ENCODE results near the gene SEPTIN2. TPM values are rescaled to one million over a fixed set of nuclear protein-coding genes. Genes with fewer than 3 reads are reported as not detected.

SEPTIN2 gene
- total and polyA plus RNA-seq, 3 experiments from 2014 or later, result 187 to 319 (median 301) TPM

DNA sequence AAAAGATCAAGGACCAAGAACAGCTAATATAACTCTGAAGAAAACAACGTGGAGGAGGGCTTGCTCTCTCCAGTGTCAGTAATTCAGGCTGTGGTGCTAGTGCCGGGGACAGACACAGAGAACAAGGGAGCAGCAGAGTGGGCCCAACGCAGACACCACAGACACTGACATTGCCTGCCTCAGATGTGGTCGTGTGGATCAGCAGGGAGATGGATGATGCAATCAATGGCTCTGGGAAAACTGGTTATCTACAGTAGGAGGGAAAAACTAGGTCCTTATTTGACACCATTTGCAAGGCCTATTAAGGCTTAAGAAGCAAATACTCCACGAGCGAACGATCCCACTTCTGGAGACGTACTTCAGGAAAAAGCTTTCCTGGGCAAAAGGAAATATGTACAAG, 36.3 kb upstream of the SEPTIN2 start:
- H3K9me3 ChIP-seq (ENCODE audit: low read length), result no peaks in the 10 kb centered on the region
- no peaks in the 10 kb centered on the region for H3K27me3 ChIP-seq (ENCODE audit: insufficient read depth, low read length, poor library complexity, severe bottlenecking)
- Mint-ChIP-seq H3K36me3 (peaks cover 0 to 6% (median 4%) of the 10 kb centered on the region in 3 donors), H3K4me3 (no peak overlapping the region), H3K9me3 (peaks cover 0 to 3% (median 0%) of the 10 kb centered on the region in 5 donors), H3K27me3 (no peaks in the 10 kb centered on the region), H3K4me1 (peaks cover 14 to 38% (median 33%) of the 10 kb centered on the region in 3 donors), H3K27ac (peak overlapping the region in 3 of 8 donors; percentile 35 to 59 (median 56))
- ChIA-PET CTCF (no interaction called here), POLR2A (no interaction called here)
- H3K27ac ChIP-seq (ENCODE audit: low read depth, low read length), result no peak overlapping the region
- no peak for DNase-seq
- H3K4me1 ChIP-seq (ENCODE audit: insufficient read depth, low read length), result peaks cover 13% of the 10 kb centered on the region
- no peaks in the 10 kb centered on the region for H3K36me3 ChIP-seq (ENCODE audit: insufficient read depth, low read length)
- no peak overlapping the region for H3K4me3 ChIP-seq (ENCODE audit: low read length)

DNA sequence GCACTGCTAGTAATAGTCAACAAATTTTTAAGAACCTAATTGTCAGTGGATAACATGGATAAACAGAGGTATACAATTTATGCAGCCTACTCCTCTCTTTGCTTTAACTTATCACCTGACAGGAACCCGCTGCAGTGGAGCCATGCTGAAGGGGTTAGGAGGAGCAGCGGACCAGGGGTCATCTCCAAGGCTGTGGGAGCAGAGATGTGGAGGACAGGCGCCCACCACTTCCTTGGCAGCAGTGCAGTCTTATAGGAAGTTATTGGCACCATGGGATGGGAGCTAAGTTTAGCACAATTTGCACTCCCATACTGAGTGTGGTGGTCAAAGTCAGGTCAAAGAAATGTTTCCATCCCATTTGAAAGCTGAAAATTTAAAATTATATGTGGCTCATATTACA, 35.9 kb upstream of the SEPTIN2 start:
- no peak overlapping the region for H3K4me3 ChIP-seq (ENCODE audit: low read length)
- H3K27ac ChIP-seq (ENCODE audit: low read depth, low read length), result no peak overlapping the region
- H3K27me3 ChIP-seq (ENCODE audit: insufficient read depth, low read length, poor library complexity, severe bottlenecking), result no peaks in the 10 kb centered on the region
- peaks cover 0 to 7% (median 4%) of the 10 kb centered on the region in 3 donors for H3K36me3 Mint-ChIP-seq
- H3K4me1 Mint-ChIP-seq, result peaks cover 15 to 40% (median 33%) of the 10 kb centered on the region in 3 donors
- H3K4me1 ChIP-seq (ENCODE audit: insufficient read depth, low read length), result peaks cover 14% of the 10 kb centered on the region
- peaks cover 0 to 3% (median 0%) of the 10 kb centered on the region in 5 donors for H3K9me3 Mint-ChIP-seq
- peak overlapping the region in 3 of 8 donors; percentile 2 to 35 (median 12) for H3K27ac Mint-ChIP-seq
- POLR2A ChIA-PET, result no interaction called here
- no peak for DNase-seq
- no peaks in the 10 kb centered on the region for H3K27me3 Mint-ChIP-seq
- H3K4me3 Mint-ChIP-seq, result no peak overlapping the region
- no peaks in the 10 kb centered on the region for H3K36me3 ChIP-seq (ENCODE audit: insufficient read depth, low read length)
- CTCF ChIA-PET, result no interaction called here
- H3K9me3 ChIP-seq (ENCODE audit: low read length), result no peaks in the 10 kb centered on the region

DNA sequence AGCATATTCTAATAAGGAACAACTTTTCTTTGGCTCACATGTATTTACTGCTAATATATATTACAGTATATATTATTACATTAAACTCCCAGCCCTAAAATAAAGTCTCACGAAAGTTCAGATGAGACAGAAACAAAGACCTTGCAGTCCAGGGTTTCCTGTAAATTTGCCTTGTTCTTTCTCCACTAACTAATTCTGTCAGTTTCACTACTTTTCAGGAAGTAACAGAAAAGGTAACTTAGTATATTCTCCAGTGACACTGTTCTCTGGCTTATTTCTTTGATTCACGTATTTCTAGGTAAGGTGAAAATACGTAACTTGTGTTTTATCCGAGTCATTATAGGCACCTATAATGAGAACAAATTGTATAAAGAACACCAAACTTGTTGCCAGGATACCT, 35.4 kb upstream of the SEPTIN2 start:
- no peak for DNase-seq
- Mint-ChIP-seq H3K9me3 (peaks cover 0 to 3% (median 0%) of the 10 kb centered on the region in 5 donors), H3K36me3 (peaks cover 0 to 8% (median 3%) of the 10 kb centered on the region in 3 donors), H3K27ac (peak overlapping the region in 1 of 8 donors; percentile 29), H3K27me3 (no peaks in the 10 kb centered on the region), H3K4me1 (peaks cover 15 to 41% (median 31%) of the 10 kb centered on the region in 3 donors), H3K4me3 (no peak overlapping the region)
- H3K36me3 ChIP-seq (ENCODE audit: insufficient read depth, low read length), result no peaks in the 10 kb centered on the region
- no peaks in the 10 kb centered on the region for H3K9me3 ChIP-seq (ENCODE audit: low read length)
- no peak overlapping the region for H3K27ac ChIP-seq (ENCODE audit: low read depth, low read length)
- no peaks in the 10 kb centered on the region for H3K27me3 ChIP-seq (ENCODE audit: insufficient read depth, low read length, poor library complexity, severe bottlenecking)
- ChIA-PET CTCF (no interaction called here), POLR2A (no interaction called here)
- H3K4me1 ChIP-seq (ENCODE audit: insufficient read depth, low read length), result peaks cover 14% of the 10 kb centered on the region
- H3K4me3 ChIP-seq (ENCODE audit: low read length), result no peak overlapping the region

DNA sequence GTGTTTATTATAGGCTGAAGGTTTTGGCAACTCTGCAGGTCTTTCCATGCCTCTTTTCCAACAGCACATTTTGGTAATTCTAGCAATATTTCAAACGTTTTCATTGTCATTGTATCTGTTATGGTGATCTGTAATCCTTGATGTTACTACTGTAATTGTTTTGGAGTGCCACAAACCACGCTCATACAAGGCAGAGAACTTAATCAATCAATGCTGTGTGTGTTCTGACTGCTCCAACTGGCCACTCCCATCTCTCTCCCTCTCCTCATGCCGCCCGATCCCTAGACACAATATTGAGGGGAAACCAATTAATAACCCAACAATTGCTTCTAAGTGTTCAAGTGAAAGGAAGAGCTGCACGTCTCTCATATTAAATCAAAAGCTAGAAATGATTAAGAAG, 33.2 kb upstream of the SEPTIN2 start:
- Mint-ChIP-seq H3K9me3 (no peaks in the 10 kb centered on the region), H3K36me3 (peaks cover 0 to 12% (median 2%) of the 10 kb centered on the region in 3 donors), H3K4me3 (no peak overlapping the region), H3K27ac (peak overlapping the region in 6 of 8 donors; percentile 13 to 42 (median 22)), H3K27me3 (no peaks in the 10 kb centered on the region), H3K4me1 (peaks cover 20 to 42% (median 34%) of the 10 kb centered on the region in 3 donors)
- Histone ChIP-seq H3K9me3 (ENCODE audit: low read length) (no peaks in the 10 kb centered on the region), H3K36me3 (ENCODE audit: insufficient read depth, low read length) (no peaks in the 10 kb centered on the region), H3K27ac (ENCODE audit: low read depth, low read length) (no peak overlapping the region), H3K4me1 (ENCODE audit: insufficient read depth, low read length) (peaks cover 14% of the 10 kb centered on the region), H3K27me3 (ENCODE audit: insufficient read depth, low read length, poor library complexity, severe bottlenecking) (no peaks in the 10 kb centered on the region), H3K4me3 (ENCODE audit: low read length) (no peak overlapping the region)
- ChIA-PET POLR2A (interaction anchor here (0.7 kb wide), 1 partner anchor 20 kb away, joined by 3 read pairs; no protein-coding TSS in a partner anchor), CTCF (no interaction called here)
- no peak for DNase-seq

DNA sequence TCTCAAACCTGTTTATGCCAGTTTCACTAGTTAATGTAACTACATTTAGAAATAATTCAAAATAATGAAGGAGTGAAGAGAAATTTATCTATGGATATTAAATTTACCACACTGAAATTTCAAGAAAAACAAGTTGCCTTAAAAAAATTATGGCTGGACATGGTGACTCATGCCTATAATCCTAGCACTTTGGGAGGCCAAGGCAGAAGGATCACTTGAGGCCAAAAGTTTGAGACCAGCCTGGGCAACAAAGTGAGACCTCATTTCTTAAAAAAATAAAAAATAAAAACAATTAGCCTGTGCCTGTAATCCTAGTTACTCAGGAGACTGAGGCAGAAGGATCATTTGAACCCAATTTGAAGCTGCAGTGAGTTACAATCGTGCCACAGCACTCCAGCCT, 30.1 kb upstream of the SEPTIN2 start:
- Mint-ChIP-seq H3K4me1 (peaks cover 38 to 63% (median 60%) of the 10 kb centered on the region in 3 donors), H3K27ac (no peak overlapping the region), H3K36me3 (peaks cover 0 to 13% (median 8%) of the 10 kb centered on the region in 3 donors), H3K4me3 (no peak overlapping the region), H3K27me3 (no peaks in the 10 kb centered on the region), H3K9me3 (no peaks in the 10 kb centered on the region)
- H3K4me1 ChIP-seq (ENCODE audit: insufficient read depth, low read length), result peaks cover 18% of the 10 kb centered on the region
- DNase-seq, result no peak
- no peak overlapping the region for H3K4me3 ChIP-seq (ENCODE audit: low read length)
- no peaks in the 10 kb centered on the region for H3K36me3 ChIP-seq (ENCODE audit: insufficient read depth, low read length)
- CTCF ChIA-PET, result interaction anchor here (0.8 kb wide), 1 partner anchor 20 kb away, joined by 3 read pairs; no protein-coding TSS in a partner anchor
- no peaks in the 10 kb centered on the region for H3K27me3 ChIP-seq (ENCODE audit: insufficient read depth, low read length, poor library complexity, severe bottlenecking)
- POLR2A ChIA-PET, result no interaction called here
- H3K9me3 ChIP-seq (ENCODE audit: low read length), result no peaks in the 10 kb centered on the region
- H3K27ac ChIP-seq (ENCODE audit: low read depth, low read length), result no peak overlapping the region

GRCh38 chr2:241286348-241287090, 29.2 kb upstream of the SEPTIN2 start:
- Histone ChIP-seq H3K27ac (ENCODE audit: low read depth, low read length) (no peak overlapping the region), H3K27me3 (ENCODE audit: insufficient read depth, low read length, poor library complexity, severe bottlenecking) (no peaks in the 10 kb centered on the region), H3K9me3 (ENCODE audit: low read length) (no peaks in the 10 kb centered on the region), H3K4me1 (ENCODE audit: insufficient read depth, low read length) (peaks cover 18% of the 10 kb centered on the region), H3K4me3 (ENCODE audit: low read length) (no peak overlapping the region), H3K36me3 (ENCODE audit: insufficient read depth, low read length) (no peaks in the 10 kb centered on the region)
- ChIA-PET CTCF (interaction anchor here (0.8 kb wide), 1 partner anchor 19 kb away, joined by 3 read pairs; no protein-coding TSS in a partner anchor), POLR2A (no interaction called here)
- no peaks in the 10 kb centered on the region for H3K9me3 Mint-ChIP-seq
- H3K27ac Mint-ChIP-seq, result peak overlapping the region in 2 of 8 donors; percentile 1 to 47
- H3K36me3 Mint-ChIP-seq, result peaks cover 0 to 13% (median 8%) of the 10 kb centered on the region in 3 donors
- no peak overlapping the region for H3K4me3 Mint-ChIP-seq
- H3K4me1 Mint-ChIP-seq, result peaks cover 46 to 70% (median 68%) of the 10 kb centered on the region in 3 donors
- DNase-seq, result no peak
- no peaks in the 10 kb centered on the region for H3K27me3 Mint-ChIP-seq

DNA sequence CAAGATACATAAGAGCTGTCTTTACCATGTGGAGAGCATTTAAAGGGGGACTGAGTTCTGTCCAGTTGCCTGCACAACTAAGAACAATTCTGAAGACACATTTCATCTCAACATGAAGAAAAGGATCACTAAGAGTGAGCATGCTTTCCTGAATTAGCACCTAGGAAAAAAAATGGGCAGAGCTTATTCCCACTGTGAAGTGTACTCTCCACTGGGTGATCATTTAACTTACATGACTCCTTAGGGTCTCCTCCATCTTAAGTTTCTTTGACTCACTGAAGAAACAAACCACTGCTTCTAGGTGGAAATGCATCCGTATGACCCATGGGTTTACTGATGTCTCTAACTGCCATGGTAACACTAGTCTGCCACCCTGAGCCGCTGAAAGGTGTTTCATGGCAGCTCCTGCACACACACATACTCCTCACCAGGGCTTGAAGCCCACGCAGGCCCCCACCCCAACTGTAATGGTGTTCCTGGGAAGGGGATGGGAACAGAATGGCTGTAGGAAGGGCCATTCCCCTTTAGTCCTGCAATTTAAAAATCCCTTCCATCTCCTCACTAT, 27.3 kb upstream of the SEPTIN2 start:
- CTCF ChIA-PET, result no interaction called here
- Histone ChIP-seq H3K27me3 (ENCODE audit: insufficient read depth, low read length, poor library complexity, severe bottlenecking) (no peaks in the 10 kb centered on the region), H3K36me3 (ENCODE audit: insufficient read depth, low read length) (no peaks in the 10 kb centered on the region), H3K4me3 (ENCODE audit: low read length) (no peak overlapping the region), H3K9me3 (ENCODE audit: low read length) (no peaks in the 10 kb centered on the region), H3K27ac (ENCODE audit: low read depth, low read length) (no peak overlapping the region), H3K4me1 (ENCODE audit: insufficient read depth, low read length) (peaks cover 26% of the 10 kb centered on the region)
- no peak overlapping the region for H3K4me3 Mint-ChIP-seq
- peaks cover 55 to 71% (median 68%) of the 10 kb centered on the region in 3 donors for H3K4me1 Mint-ChIP-seq
- POLR2A ChIA-PET, result no interaction called here
- H3K36me3 Mint-ChIP-seq, result peaks cover 0 to 13% (median 8%) of the 10 kb centered on the region in 3 donors
- H3K27ac Mint-ChIP-seq, result peak overlapping the region in 5 of 8 donors; percentile 1 to 73 (median 51)
- no peak for DNase-seq
- no peaks in the 10 kb centered on the region for H3K27me3 Mint-ChIP-seq
- H3K9me3 Mint-ChIP-seq, result no peaks in the 10 kb centered on the region

DNA sequence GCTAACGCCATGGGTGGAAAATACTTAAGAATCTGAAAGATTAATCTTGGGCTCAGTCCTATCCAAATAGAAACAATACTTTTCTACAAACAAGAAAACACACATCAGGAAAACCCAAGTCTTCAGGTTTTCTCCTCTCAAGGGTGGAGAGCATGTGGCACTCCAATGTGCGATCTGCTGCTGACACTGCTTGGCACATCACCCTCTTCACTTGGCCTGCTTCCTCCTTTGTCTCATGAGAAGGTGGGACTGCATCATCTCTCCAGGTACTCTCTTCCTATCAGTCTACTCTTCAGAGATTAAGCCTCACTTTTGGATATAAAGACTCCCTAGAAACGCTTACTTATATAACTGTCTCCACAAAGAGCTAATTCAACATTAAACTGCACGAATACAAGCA, 26.7 kb upstream of the SEPTIN2 start:
- CTCF ChIA-PET, result no interaction called here
- POLR2A ChIA-PET, result no interaction called here
- H3K4me1 Mint-ChIP-seq, result peaks cover 53 to 69% (median 67%) of the 10 kb centered on the region in 3 donors

More for the DNA sequence above, 26.7 kb upstream of the SEPTIN2 start:
- H3K36me3 Mint-ChIP-seq, result peaks cover 0 to 13% (median 8%) of the 10 kb centered on the region in 3 donors
- no peaks in the 10 kb centered on the region for H3K9me3 ChIP-seq (ENCODE audit: low read length)
- no peaks in the 10 kb centered on the region for H3K27me3 Mint-ChIP-seq
- no peak overlapping the region for H3K27ac ChIP-seq (ENCODE audit: low read depth, low read length)
- no peaks in the 10 kb centered on the region for H3K27me3 ChIP-seq (ENCODE audit: insufficient read depth, low read length, poor library complexity, severe bottlenecking)
- H3K4me1 ChIP-seq (ENCODE audit: insufficient read depth, low read length), result peaks cover 22% of the 10 kb centered on the region
- H3K4me3 Mint-ChIP-seq, result no peak overlapping the region
- H3K9me3 Mint-ChIP-seq, result no peaks in the 10 kb centered on the region
- no peak for DNase-seq
- H3K4me3 ChIP-seq (ENCODE audit: low read length), result no peak overlapping the region
- no peaks in the 10 kb centered on the region for H3K36me3 ChIP-seq (ENCODE audit: insufficient read depth, low read length)
- H3K27ac Mint-ChIP-seq, result peak overlapping the region in 3 of 8 donors; percentile 11 to 42 (median 32)

Data from CD8-positive, alpha-beta memory T cell (primary cell).